Ureter (tissue), 1 donor: ENCODE results near the gene NPM3. TPM values are rescaled to one million over a fixed set of nuclear protein-coding genes. Genes with fewer than 3 reads are reported as not detected.

Source experiments
- DNase-seq: peaks from one replicate; pipeline ENCODE4 v3.0.0-alpha.2; 2020; ENCODE audit warnings: low spot score
- total RNA-seq: library from RNA; stranded (reverse); gene quantifications from one replicate; pipeline ENCODE4 v1.2.4, GENCODE V29; 2023
- donor health status: DM: yes; HTN: yes; CAD: no.

Gene NPM3
- total RNA-seq, 1 donor from 2014 or later, result 45.7 TPM

GRCh38 chr10:101759309-101760247 lies 23.7 kb downstream of the NPM3 start:
- DNase-seq, result no peak

GRCh38 chr10:101758858-101759257 lies 24.4 kb downstream of the NPM3 start:
- DNase-seq, result no peak

GRCh38 chr10:101752241-101752640 lies 31.0 kb downstream of the NPM3 start:
- DNase-seq, result no peak

- DNase-seq, result no peak
Observed at GRCh38 chr10:101749047-101750016, 33.9 kb downstream of the NPM3 start.

- DNase-seq, result no peak
Observed at GRCh38 chr10:101748496-101748895, 34.8 kb downstream of the NPM3 start.

GRCh38 chr10:101745074-101745696 lies 38.1 kb downstream of the NPM3 start:
- DNase-seq, result no peak

- no peak for DNase-seq
Observed at GRCh38 chr10:101744267-101744666, 39.0 kb downstream of the NPM3 start.

- DNase-seq, result no peak
Observed at GRCh38 chr10:101741938-101742337, 41.3 kb downstream of the NPM3 start.

GRCh38 chr10:101736666-101737065 lies 46.6 kb downstream of the NPM3 start:
- DNase-seq, result no peak

- DNase-seq, result no peak
Observed at GRCh38 chr10:101732096-101732495, 51.1 kb downstream of the NPM3 start.

Other genes with a start within 250 kb of the NPM3 start
- 35.9 TPM for gene POLL, start 195.2 kb downstream of the NPM3 start, total RNA-seq
- 18.0 TPM for gene DPCD, start 195.1 kb downstream of the NPM3 start, total RNA-seq
- gene FBXW4, start 88.3 kb downstream of the NPM3 start, total RNA-seq, result 94.5 TPM
- not detected for gene FGF8, start 7.3 kb downstream of the NPM3 start, total RNA-seq
- gene OGA, start 35.0 kb upstream of the NPM3 start, total RNA-seq, result 193 TPM
- 5.7 TPM for gene KCNIP2, start 60.4 kb upstream of the NPM3 start, total RNA-seq